ENCODE measurements around the gene CDK1.

CDK1 gene

DNA sequence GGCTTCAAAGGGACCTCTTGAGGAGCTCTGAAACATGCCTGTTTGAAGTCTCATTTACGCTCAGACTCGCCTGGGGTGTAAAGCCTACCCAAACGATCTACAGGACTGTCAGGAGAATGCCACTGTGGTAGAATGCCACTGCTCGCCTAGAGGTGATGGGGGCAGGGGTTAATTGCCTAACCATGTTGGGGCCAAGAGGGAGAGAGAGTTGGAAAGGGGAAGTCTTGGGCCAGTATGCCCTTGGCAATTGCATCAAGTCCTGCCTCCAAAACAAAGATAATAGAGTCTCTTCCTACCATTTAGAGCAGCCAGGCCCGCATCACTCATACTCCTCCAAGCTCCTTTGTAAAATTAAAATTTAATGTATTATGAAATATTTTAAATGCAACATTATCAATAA is 25.2 kb downstream of the CDK1 start:
- no peaks in the 10 kb centered on the region for H3K79me2 ChIP-seq (ENCODE audit: insufficient read depth, low read length)
- H3K9me2 ChIP-seq (ENCODE audit: low read depth, low read length): no peaks in the 10 kb centered on the region
- H3K4me1 ChIP-seq (ENCODE audit: insufficient read depth, low read length, severe bottlenecking): no peaks in the 10 kb centered on the region
- H4K20me1 ChIP-seq (ENCODE audit: insufficient read depth, low read length): no peaks in the 10 kb centered on the region
- H3K27ac ChIP-seq (ENCODE audit: low read depth, low read length, poor library complexity, severe bottlenecking): no peak overlapping the region
- H3K9me3 ChIP-seq (ENCODE audit: low read length): no peaks in the 10 kb centered on the region
- H3K4me2 ChIP-seq (ENCODE audit: low read length): no peak overlapping the region
- no peak overlapping the region for H2AFZ ChIP-seq (ENCODE audit: low read length)
- H3K9ac ChIP-seq (ENCODE audit: low read length): no peak overlapping the region
- no peaks in the 10 kb centered on the region; the same call in 1 of the 2 replicates for H3F3A ChIP-seq (ENCODE audit: insufficient read depth, low read length)
- 0 out of 2 replicates have a peak, but pooled peaks cover 3% of the 10 kb centered on the region for H3K36me3 ChIP-seq (ENCODE audit: insufficient read depth, low read length)
- no peak for TF ChIP-seq EZH2 (IDR thresholded peaks at IDR 0.05; ENCODE audit: borderline replicate concordance, low read length)
- no peak for TF ChIP-seq CTCF (IDR thresholded peaks at IDR 0.05; ENCODE audit: low read length)
- H3K4me3 ChIP-seq (ENCODE audit: low read depth, low read length, poor library complexity, severe bottlenecking): no peak overlapping the region
- no peaks in the 10 kb centered on the region for H3K27me3 ChIP-seq (ENCODE audit: insufficient read depth, low read length)

- Histone ChIP-seq H3K4me3 (ENCODE audit: low read depth, low read length, poor library complexity, severe bottlenecking) (no peak overlapping the region), H4K20me1 (ENCODE audit: insufficient read depth, low read length) (no peaks in the 10 kb centered on the region), H3K27ac (ENCODE audit: low read depth, low read length, poor library complexity, severe bottlenecking) (no peak overlapping the region), H3K27me3 (ENCODE audit: insufficient read depth, low read length) (no peaks in the 10 kb centered on the region), H3K9me2 (ENCODE audit: low read depth, low read length) (no peaks in the 10 kb centered on the region), H3K4me1 (ENCODE audit: insufficient read depth, low read length, severe bottlenecking) (no peaks in the 10 kb centered on the region), H3F3A (ENCODE audit: insufficient read depth, low read length) (no peaks in the 10 kb centered on the region; the same call in 1 of the 2 replicates), H3K9me3 (ENCODE audit: low read length) (no peaks in the 10 kb centered on the region), H3K4me2 (ENCODE audit: low read length) (no peak overlapping the region), H3K79me2 (ENCODE audit: insufficient read depth, low read length) (no peaks in the 10 kb centered on the region), H3K9ac (ENCODE audit: low read length) (no peak overlapping the region), H3K36me3 (ENCODE audit: insufficient read depth, low read length) (0 out of 2 replicates have a peak, but pooled peaks cover 3% of the 10 kb centered on the region), H2AFZ (ENCODE audit: low read length) (no peak overlapping the region)
- TF ChIP-seq EZH2 (IDR thresholded peaks at IDR 0.05; ENCODE audit: borderline replicate concordance, low read length): no peak
- TF ChIP-seq CTCF (IDR thresholded peaks at IDR 0.05; ENCODE audit: low read length): no peak
Measured at GRCh38 chr10:60803865-60804264, 25.6 kb downstream of the CDK1 start.

DNA sequence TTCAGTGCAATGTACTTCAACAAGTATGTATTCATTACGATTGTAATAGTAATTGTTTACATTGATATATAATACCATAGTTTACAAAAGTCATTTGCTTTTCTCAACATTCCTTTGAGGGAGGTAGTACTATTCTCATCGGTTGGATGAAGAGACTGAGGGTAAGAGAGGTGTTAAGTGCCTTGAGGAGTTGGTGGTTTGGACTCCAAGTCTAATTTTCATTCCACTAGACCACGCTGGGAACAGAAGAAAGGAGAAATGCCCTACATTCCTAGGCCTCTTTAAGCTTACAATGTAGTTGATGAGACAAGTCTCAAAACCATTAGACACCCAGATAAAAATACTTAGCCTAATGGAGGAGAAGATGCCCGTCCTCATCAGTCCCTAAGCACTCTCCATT is 28.6 kb downstream of the CDK1 start:
- Histone ChIP-seq H4K20me1 (ENCODE audit: insufficient read depth, low read length) (no peaks in the 10 kb centered on the region), H3K4me1 (ENCODE audit: insufficient read depth, low read length, severe bottlenecking) (no peaks in the 10 kb centered on the region), H3K36me3 (ENCODE audit: insufficient read depth, low read length) (no peaks in the 10 kb centered on the region), H3K79me2 (ENCODE audit: insufficient read depth, low read length) (no peaks in the 10 kb centered on the region), H2AFZ (ENCODE audit: low read length) (no peak overlapping the region), H3F3A (ENCODE audit: insufficient read depth, low read length) (no peaks in the 10 kb centered on the region), H3K27ac (ENCODE audit: low read depth, low read length, poor library complexity, severe bottlenecking) (no peak overlapping the region), H3K4me3 (ENCODE audit: low read depth, low read length, poor library complexity, severe bottlenecking) (no peak overlapping the region), H3K4me2 (ENCODE audit: low read length) (no peak overlapping the region), H3K9me2 (ENCODE audit: low read depth, low read length) (no peaks in the 10 kb centered on the region), H3K27me3 (ENCODE audit: insufficient read depth, low read length) (no peaks in the 10 kb centered on the region), H3K9me3 (ENCODE audit: low read length) (no peaks in the 10 kb centered on the region), H3K9ac (ENCODE audit: low read length) (no peak overlapping the region)
- no peak for TF ChIP-seq EZH2 (IDR thresholded peaks at IDR 0.05; ENCODE audit: borderline replicate concordance, low read length)
- TF ChIP-seq CTCF (IDR thresholded peaks at IDR 0.05; ENCODE audit: low read length): no peak
